ENCODE data around the gene RBM3. TPM values are rescaled to one million over a fixed set of nuclear protein-coding genes. Genes with fewer than 3 reads are reported as not detected.
A peak's percentile ranks its signal among the peaks of the same experiment; 100 is the strongest.
"Not testable (repeated sequence)": the region's sequence is repeated elsewhere in the genome, so short reads cannot be mapped to it uniquely, and the experiment has no call there.

Gene RBM3
- polyA plus RNA-seq, 3 donors from 2014 or later = 251 to 286 (median 252) TPM

- DNase-seq; H3K27me3 Mint-ChIP-seq (ENCODE audit: low read depth in 3 of 3); H3K4me1 Mint-ChIP-seq; H3K4me3 Mint-ChIP-seq; H3K9me3 Mint-ChIP-seq; H3K36me3 Mint-ChIP-seq: not testable (repeated sequence)
- peak overlapping the region in 1 of 6 donors; percentile 1 for H3K27ac Mint-ChIP-seq
Measured at GRCh38 chrX:48555731-48556325, 18.5 kb upstream of the RBM3 start.

- Mint-ChIP-seq H3K36me3 (peaks cover 4 to 14% (median 8%) of the 10 kb centered on the region in 3 donors), H3K27ac (no peak overlapping the region), H3K27me3 (ENCODE audit: low read depth in 3 of 3) (peaks cover 2 to 6% (median 3%) of the 10 kb centered on the region in 3 donors), H3K4me1 (no peaks in the 10 kb centered on the region), H3K4me3 (no peak overlapping the region), H3K9me3 (no peaks in the 10 kb centered on the region)
- DNase-seq = no peak
Measured at GRCh38 chrX:48558271-48558670, 16.0 kb upstream of the RBM3 start.

GRCh38 chrX:48559636-48560035 is 14.6 kb upstream of the RBM3 start:
- H3K27ac Mint-ChIP-seq = no peak overlapping the region
- peaks cover 2 to 6% (median 3%) of the 10 kb centered on the region in 3 donors for H3K27me3 Mint-ChIP-seq (ENCODE audit: low read depth in 3 of 3)
- no peak for DNase-seq
- H3K4me3 Mint-ChIP-seq = no peak overlapping the region
- peaks cover 4 to 12% (median 7%) of the 10 kb centered on the region in 3 donors for H3K36me3 Mint-ChIP-seq
- H3K4me1 Mint-ChIP-seq = no peaks in the 10 kb centered on the region
- H3K9me3 Mint-ChIP-seq = no peaks in the 10 kb centered on the region

- Mint-ChIP-seq H3K4me1 (no peaks in the 10 kb centered on the region), H3K9me3 (no peaks in the 10 kb centered on the region), H3K36me3 (peaks cover 0 to 9% (median 7%) of the 10 kb centered on the region in 3 donors), H3K27ac (no peak overlapping the region), H3K27me3 (ENCODE audit: low read depth in 3 of 3) (peaks cover 0 to 6% (median 2%) of the 10 kb centered on the region in 3 donors), H3K4me3 (no peak overlapping the region)
- DNase-seq = no peak
Measured at GRCh38 chrX:48560056-48560455, 14.2 kb upstream of the RBM3 start.

GRCh38 chrX:48560681-48561080 is 13.6 kb upstream of the RBM3 start:
- H3K36me3 Mint-ChIP-seq = peaks cover 0 to 9% (median 7%) of the 10 kb centered on the region in 3 donors
- no peaks in the 10 kb centered on the region for H3K9me3 Mint-ChIP-seq
- no peaks in the 10 kb centered on the region for H3K4me1 Mint-ChIP-seq
- no peak for DNase-seq
- peaks cover 0 to 6% (median 2%) of the 10 kb centered on the region in 3 donors for H3K27me3 Mint-ChIP-seq (ENCODE audit: low read depth in 3 of 3)
- peak overlapping the region in 1 of 6 donors; percentile 45 for H3K27ac Mint-ChIP-seq
- H3K4me3 Mint-ChIP-seq = no peak overlapping the region

- Mint-ChIP-seq H3K4me3 (no peak overlapping the region), H3K9me3 (no peaks in the 10 kb centered on the region), H3K36me3 (peaks cover 0 to 3% (median 0%) of the 10 kb centered on the region in 3 donors), H3K4me1 (peaks cover 8 to 9% of the 10 kb centered on the region in 2 donors), H3K27me3 (ENCODE audit: low read depth in 3 of 3) (peaks cover 11 to 13% (median 12%) of the 10 kb centered on the region in 3 donors), H3K27ac (no peak overlapping the region)
- no peak for DNase-seq
Measured at GRCh38 chrX:48569958-48570357, 4.3 kb upstream of the RBM3 start.

GRCh38 chrX:48573690-48574269 is 504 bp upstream of the RBM3 start:
- Mint-ChIP-seq H3K4me3 (peak overlapping the region; percentile 95 to 98 (median 98)), H3K27ac (peak overlapping the region; percentile 96 to 100 (median 98)), H3K36me3 (peaks cover 0 to 23% (median 4%) of the 10 kb centered on the region in 3 donors), H3K9me3 (no peaks in the 10 kb centered on the region), H3K4me1 (peaks cover 21 to 29% of the 10 kb centered on the region in 2 donors), H3K27me3 (ENCODE audit: low read depth in 3 of 3) (peaks cover 11 to 19% (median 16%) of the 10 kb centered on the region in 3 donors)
- DNase-seq = peak in 1 of 3 donors; percentile 73

GRCh38 chrX:48575642-48576041 is 1.4 kb downstream of the RBM3 start:
- H3K9me3 Mint-ChIP-seq = no peaks in the 10 kb centered on the region
- peaks cover 10 to 24% (median 16%) of the 10 kb centered on the region in 3 donors for H3K27me3 Mint-ChIP-seq (ENCODE audit: low read depth in 3 of 3)
- peak overlapping the region; percentile 95 to 98 (median 98) for H3K4me3 Mint-ChIP-seq
- peaks cover 21 to 29% of the 10 kb centered on the region in 2 donors for H3K4me1 Mint-ChIP-seq
- DNase-seq = no peak
- peak overlapping the region in 5 of 6 donors; percentile 60 to 100 (median 75) for H3K27ac Mint-ChIP-seq
- H3K36me3 Mint-ChIP-seq = peaks cover 0 to 23% (median 4%) of the 10 kb centered on the region in 3 donors

GRCh38 chrX:48576108-48576507 is 1.8 kb downstream of the RBM3 start:
- peaks cover 10 to 24% (median 16%) of the 10 kb centered on the region in 3 donors for H3K27me3 Mint-ChIP-seq (ENCODE audit: low read depth in 3 of 3)
- H3K36me3 Mint-ChIP-seq = peaks cover 0 to 23% (median 4%) of the 10 kb centered on the region in 3 donors
- peak overlapping the region in 4 of 6 donors; percentile 53 to 100 (median 80) for H3K27ac Mint-ChIP-seq
- peaks cover 21 to 29% of the 10 kb centered on the region in 2 donors for H3K4me1 Mint-ChIP-seq
- H3K9me3 Mint-ChIP-seq = no peaks in the 10 kb centered on the region
- no peak for DNase-seq
- H3K4me3 Mint-ChIP-seq = peak overlapping the region in 4 of 5 donors; percentile 95 to 98 (median 98)

GRCh38 chrX:48578661-48579128 is 4.4 kb downstream of the RBM3 start:
- no peaks in the 10 kb centered on the region for H3K9me3 Mint-ChIP-seq
- peaks cover 0 to 23% (median 4%) of the 10 kb centered on the region in 3 donors for H3K36me3 Mint-ChIP-seq
- H3K27ac Mint-ChIP-seq = peak overlapping the region in 4 of 6 donors; percentile 12 to 69 (median 50)
- no peak for DNase-seq
- no peak overlapping the region for H3K4me3 Mint-ChIP-seq
- H3K27me3 Mint-ChIP-seq (ENCODE audit: low read depth in 3 of 3) = peaks cover 10 to 24% (median 13%) of the 10 kb centered on the region in 3 donors
- H3K4me1 Mint-ChIP-seq = peaks cover 20 to 28% of the 10 kb centered on the region in 2 donors

GRCh38 chrX:48579259-48579658 is 5.0 kb downstream of the RBM3 start:
- H3K4me3 Mint-ChIP-seq = no peak overlapping the region
- DNase-seq = no peak
- peaks cover 7 to 21% (median 9%) of the 10 kb centered on the region in 3 donors for H3K27me3 Mint-ChIP-seq (ENCODE audit: low read depth in 3 of 3)
- H3K27ac Mint-ChIP-seq = peak overlapping the region in 4 of 6 donors; percentile 5 to 69 (median 56)
- H3K36me3 Mint-ChIP-seq = peaks cover 0 to 23% (median 4%) of the 10 kb centered on the region in 3 donors
- H3K4me1 Mint-ChIP-seq = peaks cover 15 to 23% of the 10 kb centered on the region in 2 donors
- H3K9me3 Mint-ChIP-seq = no peaks in the 10 kb centered on the region

GRCh38 chrX:48580662-48581061 is 6.4 kb downstream of the RBM3 start:
- H3K27ac Mint-ChIP-seq = no peak overlapping the region
- peaks cover 0 to 12% (median 2%) of the 10 kb centered on the region in 3 donors for H3K27me3 Mint-ChIP-seq (ENCODE audit: low read depth in 3 of 3)
- H3K9me3 Mint-ChIP-seq = no peaks in the 10 kb centered on the region
- peaks cover 0 to 20% (median 4%) of the 10 kb centered on the region in 3 donors for H3K36me3 Mint-ChIP-seq
- H3K4me1 Mint-ChIP-seq = peaks cover 8 to 13% of the 10 kb centered on the region in 2 donors
- DNase-seq = no peak
- H3K4me3 Mint-ChIP-seq = no peak overlapping the region

GRCh38 chrX:48584698-48585097 is 10.4 kb downstream of the RBM3 start:
- H3K36me3 Mint-ChIP-seq = no peaks in the 10 kb centered on the region
- DNase-seq = no peak
- no peak overlapping the region for H3K27ac Mint-ChIP-seq
- H3K9me3 Mint-ChIP-seq = no peaks in the 10 kb centered on the region
- no peaks in the 10 kb centered on the region for H3K4me1 Mint-ChIP-seq
- peaks cover 0 to 8% (median 2%) of the 10 kb centered on the region in 3 donors for H3K27me3 Mint-ChIP-seq (ENCODE audit: low read depth in 3 of 3)
- H3K4me3 Mint-ChIP-seq = no peak overlapping the region

GRCh38 chrX:48589482-48590162 is 15.3 kb downstream of the RBM3 start:
- no peaks in the 10 kb centered on the region for H3K36me3 Mint-ChIP-seq
- H3K9me3 Mint-ChIP-seq = no peaks in the 10 kb centered on the region
- peaks cover 1 to 7% (median 2%) of the 10 kb centered on the region in 3 donors for H3K27me3 Mint-ChIP-seq (ENCODE audit: low read depth in 3 of 3)
- no peak overlapping the region for H3K4me3 Mint-ChIP-seq
- no peaks in the 10 kb centered on the region for H3K4me1 Mint-ChIP-seq
- no peak for DNase-seq
- no peak overlapping the region for H3K27ac Mint-ChIP-seq

All from immature natural killer cell (primary cell).